CD4-positive, alpha-beta T cell treated with Interleukin-6 for 4 hours (primary cell): ENCODE measurements around the gene PLPPR1.
"Not testable (repeated sequence)": the region's sequence is repeated elsewhere in the genome, so short reads cannot be mapped to it uniquely, and the experiment has no call there.

ENCODE experiments used
- DNase-seq: peaks from one replicate; pipeline ENCODE4 v3.0.0-alpha.2; 2020; ENCODE audit warnings: mixed read lengths

PLPPR1 gene

DNA sequence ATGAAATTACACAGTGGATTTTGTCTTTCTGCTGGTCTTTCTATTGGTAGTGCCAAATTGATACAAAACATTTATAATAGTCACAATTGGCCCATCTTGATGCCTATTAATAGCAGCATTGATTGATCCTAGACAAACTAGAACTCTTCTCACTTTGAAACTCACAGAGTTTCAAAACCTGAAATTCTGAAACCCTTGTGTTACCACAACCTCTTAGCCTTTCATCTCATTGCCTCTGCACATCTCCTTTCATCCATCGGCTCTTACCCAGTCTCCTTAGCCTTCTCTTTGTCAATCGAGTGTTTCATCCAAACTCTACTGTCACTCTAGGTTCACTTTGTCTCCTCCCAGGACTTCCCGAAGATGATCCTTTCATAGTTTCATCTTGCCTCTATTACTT lies 22.1 kb downstream of the PLPPR1 start:
- DNase-seq, result no peak

GRCh38 chr9:101054657-101055056 lies 26.1 kb downstream of the PLPPR1 start:
- no peak for DNase-seq

DNA sequence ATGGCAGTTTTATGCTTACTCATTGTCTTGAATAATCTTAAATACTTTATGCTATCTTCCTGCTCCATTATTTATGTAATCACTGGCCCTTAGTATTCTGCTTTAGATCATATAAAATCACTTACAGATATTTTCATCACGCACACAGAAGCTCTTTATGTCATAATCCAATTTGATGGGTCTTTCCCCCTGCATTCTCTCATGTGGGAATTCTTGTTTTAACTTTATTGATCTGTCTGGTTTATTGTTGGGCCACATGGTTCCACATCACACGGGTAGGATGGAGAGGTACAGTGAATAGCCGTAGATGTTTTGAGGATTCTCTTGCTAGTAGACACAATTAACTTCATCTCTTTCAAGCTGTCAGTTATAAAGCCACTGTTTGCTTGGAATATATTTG lies 27.0 kb downstream of the PLPPR1 start:
- DNase-seq, result no peak

DNA sequence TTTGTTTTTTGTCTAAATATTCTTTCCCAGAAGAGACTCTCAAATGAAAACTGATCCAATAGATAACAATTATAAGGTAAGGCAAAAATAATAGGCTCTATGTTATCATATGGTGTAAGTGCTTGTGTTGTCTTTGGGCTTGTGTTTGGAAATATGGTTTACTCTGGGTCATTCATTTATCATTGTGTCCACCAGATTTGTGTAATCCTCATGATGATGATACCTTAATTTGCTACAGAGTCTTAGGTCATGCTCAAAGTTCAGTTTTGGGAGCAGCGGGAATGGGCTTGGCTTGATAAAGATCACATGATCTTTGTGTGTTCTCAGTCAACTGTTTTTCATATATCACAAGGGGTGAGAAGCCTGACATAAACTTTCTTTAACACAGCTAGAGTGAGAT lies 34.2 kb downstream of the PLPPR1 start:
- DNase-seq, result no peak

GRCh38 chr9:101063192-101063591 lies 34.7 kb downstream of the PLPPR1 start:
- DNase-seq, result no peak

GRCh38 chr9:101064206-101064605 lies 35.7 kb downstream of the PLPPR1 start:
- DNase-seq, result no peak

DNA sequence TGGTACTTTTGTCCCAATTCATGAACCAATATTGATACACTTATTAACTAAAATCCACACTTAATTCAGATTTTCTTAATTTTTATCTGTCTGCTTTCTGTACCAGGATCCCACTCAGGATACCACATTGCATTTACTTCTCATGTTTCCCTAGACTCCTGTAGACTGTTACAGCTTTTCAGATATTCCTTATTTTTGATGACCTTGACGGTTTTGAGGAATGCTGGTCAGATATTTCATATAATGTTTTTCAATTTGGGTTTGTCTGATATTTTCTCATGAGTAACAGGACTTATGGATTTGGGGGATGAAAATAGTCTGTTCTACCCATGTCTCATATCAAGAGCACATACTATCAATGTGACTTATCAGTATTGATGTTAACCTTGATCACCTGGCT lies 37.4 kb downstream of the PLPPR1 start:
- no peak for DNase-seq

GRCh38 chr9:101068696-101069095 lies 40.2 kb downstream of the PLPPR1 start:
- DNase-seq, result no peak

DNA sequence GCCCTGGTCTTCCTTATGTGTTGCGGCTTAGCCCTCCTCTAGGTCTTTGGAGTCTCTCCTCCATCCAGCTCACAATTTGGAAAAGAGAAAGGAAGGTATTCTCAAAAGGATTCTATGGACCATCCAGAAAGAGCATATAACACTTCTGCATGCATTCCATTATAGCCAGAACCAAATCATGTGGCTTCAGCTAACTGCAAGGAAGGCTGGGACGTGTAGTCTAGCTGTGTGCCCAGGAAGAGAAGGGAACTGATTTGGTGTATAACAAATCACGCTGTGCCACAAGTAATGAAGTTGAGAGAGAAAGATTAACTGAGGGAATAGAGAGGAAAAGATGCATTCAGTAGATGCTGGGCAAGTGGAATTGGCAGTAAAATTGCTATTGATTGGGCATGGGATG lies 43.7 kb downstream of the PLPPR1 start:
- DNase-seq, result no peak

DNA sequence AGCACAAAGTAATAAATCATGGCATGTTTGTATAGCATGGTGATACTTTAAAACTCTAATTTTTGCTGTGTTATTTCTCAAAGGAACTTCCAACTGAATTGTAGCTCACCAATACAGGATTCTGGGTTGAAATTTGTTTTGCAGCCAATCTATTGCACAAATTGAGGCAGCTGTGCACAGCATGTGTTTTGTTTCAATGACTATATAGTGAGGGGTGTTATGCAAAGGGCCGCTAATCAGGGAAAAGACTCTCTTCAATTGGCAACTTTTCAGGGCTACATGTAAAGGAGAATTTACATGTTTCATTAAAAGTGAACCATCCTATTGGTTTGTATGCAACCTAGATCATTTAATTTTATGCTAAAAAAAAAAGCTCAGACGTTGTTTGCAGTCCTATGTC lies 44.6 kb downstream of the PLPPR1 start:
- no peak for DNase-seq

DNA sequence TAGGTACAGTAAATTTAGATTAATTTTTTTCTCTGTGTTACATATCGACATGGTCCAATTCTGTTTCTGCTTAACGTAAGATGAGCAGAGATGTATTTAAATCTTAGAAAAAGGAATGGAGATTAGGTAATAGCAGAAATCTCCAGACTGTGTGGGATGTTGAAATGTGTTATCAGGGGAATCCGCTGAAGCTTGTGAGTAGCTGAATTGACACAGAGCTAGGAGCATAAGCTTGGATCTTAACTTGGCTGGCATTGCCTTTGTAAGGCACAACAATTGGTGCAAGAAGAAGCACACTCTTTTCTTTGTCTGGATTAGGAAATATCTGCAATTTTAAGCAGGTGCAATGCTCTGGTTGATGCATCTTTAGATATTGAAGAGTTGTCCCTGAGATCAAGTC lies 53.1 kb downstream of the PLPPR1 start:
- DNase-seq, result no peak

DNA sequence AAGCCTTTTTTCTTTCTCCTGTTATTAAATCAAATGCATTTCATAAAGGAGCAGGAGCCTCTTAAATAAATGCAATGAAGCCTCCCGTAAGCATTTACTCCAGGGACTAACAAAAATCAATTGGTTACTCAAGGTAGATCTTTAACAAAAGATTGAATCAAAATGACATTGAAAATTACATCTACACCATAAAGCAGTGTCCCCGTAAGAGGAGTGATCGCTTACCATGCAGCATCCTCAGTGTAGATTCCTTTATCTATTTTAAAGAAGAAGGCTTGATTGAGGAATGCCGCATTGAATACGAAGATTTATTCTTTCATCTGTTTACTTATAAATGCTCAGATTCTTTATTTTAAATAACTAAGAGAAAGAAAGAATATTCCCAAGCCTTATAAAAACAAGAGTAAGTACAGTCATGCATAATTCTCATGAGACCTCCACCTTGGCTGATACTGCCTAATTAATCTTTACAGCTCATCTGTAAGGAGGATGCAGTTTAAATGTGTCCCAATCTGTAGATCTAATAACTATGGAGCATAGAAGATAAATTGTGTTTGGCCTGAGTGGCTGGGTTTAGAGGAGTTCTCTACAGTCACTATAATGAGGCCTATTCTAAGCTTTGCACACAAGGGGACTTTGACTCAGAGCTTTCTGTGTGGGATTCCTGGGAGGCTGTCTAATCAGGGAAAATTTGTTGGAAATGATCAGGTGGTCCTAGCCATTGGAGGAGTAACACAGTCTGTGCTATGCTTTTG lies 55.1 kb downstream of the PLPPR1 start:
- DNase-seq, result no peak

DNA sequence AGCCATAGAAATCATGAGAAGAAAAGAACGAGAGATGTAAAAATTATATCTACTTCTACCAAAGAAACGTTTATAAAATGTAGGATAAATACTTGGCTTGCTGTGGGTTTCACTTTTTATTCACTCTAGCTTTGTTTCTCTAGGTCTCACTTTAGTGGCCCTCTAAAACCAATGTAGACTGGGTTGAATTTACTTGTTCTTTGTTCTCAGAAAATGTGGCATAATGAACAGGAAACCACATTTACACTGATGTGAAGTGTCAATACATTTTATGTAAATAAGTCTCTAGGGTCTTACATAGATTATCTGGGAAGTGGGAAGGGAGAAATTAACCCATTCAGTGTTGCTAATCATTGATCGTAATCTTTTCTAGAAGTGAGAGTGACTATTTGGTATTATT lies 58.9 kb downstream of the PLPPR1 start:
- DNase-seq, result no peak

DNA sequence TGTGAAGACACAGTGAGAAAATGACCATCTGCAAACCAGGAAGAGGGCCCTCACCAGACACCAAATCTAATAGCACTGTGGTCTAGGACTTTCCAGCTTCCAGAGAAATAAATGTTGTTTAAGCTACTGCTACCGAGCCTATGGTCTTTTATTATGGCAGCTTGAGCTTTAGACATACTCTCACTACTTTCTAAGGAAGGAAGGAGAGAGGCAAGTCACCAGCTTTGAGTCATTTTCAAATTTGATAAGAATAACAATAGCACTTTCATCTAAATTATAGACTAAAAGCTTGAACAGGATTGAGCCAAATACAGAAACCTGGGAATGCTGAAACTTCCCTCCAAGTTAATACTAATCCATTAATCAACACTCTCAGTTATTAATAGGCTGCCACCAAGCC lies 64.4 kb downstream of the PLPPR1 start:
- DNase-seq, result no peak

- no peak for DNase-seq
Measured at GRCh38 chr9:101093620-101094019, 65.1 kb downstream of the PLPPR1 start.

DNA sequence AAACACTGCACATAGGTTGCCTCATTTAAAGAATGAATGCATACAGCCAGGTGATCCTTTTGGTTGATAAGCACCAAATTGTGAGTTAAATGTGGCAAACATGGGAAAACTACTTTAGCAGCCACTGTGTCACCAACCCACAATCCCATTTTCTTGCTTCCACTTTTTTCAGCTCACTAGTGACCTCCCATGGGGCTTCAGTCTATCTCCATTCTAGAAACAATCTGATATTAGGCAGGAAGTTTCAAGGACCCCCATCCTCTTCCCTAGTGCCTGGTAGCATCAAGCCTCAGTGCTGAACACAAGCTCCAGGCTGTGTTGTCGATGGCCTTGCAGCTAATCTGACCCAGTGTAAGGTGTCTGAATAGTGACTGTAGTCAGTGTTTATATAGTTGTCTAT lies 66.2 kb downstream of the PLPPR1 start:
- no peak for DNase-seq

DNA sequence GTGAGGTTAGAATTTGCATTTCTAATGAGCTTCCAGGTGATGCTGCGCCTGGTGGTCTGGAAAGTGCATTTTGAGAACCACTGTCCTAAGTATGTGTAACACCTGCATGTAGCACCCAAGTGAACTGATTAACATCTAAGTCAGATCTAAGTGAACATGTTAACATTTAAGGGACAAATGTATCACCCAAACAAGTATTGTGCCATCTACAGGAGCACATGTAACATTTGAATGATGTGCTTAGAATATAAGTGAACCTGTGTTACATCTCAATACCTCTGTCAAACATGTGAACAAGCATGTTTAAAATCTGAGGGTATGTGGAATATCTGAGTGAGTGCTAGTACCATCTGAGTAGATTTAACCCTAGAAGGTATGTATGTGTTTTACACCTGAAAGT lies 68.7 kb downstream of the PLPPR1 start:
- no peak for DNase-seq

GRCh38 chr9:101098392-101098791 lies 69.9 kb downstream of the PLPPR1 start:
- no peak for DNase-seq

DNA sequence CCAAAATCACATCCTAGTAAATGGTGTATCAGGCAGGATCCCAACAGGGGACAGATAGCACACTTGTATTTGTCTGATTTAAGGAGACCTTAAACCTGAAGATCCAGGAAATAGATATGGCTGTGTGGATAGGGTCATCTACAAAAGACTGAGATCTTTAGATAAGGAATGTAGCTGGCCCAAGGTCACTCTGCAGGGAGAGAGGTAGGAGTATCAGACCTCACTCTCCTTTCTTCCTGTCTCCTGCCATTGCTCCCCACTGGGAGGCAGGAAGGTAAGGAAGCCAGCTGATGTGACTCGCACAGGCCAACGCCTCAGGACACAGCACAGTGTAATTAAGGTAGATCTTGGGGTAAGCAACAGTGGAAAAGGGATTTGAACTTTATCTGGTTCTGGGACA lies 85.8 kb downstream of the PLPPR1 start:
- no peak for DNase-seq

GRCh38 chr9:101115102-101115501 lies 86.6 kb downstream of the PLPPR1 start:
- DNase-seq, result no peak

DNA sequence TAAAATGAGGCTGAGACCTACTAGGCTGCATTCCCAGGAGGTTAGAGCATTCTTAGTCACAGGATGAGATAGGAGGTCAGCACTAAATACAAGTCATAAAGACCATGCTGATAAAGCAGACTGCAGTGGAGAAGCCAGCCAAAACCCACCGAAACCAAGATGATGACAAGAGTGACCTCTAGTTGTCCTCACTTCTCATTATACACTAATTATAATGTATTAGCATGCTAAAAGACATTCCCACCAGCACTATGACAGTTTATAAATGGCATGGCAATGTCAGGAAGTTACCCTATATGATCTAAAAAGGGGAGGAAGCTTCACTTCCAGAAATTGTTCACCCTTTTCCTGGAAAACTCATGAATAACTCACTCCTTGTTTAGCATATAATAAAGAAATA lies 88.6 kb downstream of the PLPPR1 start:
- no peak for DNase-seq

- peak; percentile 1 for DNase-seq
Measured at GRCh38 chr9:101119206-101119819, 90.8 kb downstream of the PLPPR1 start.

DNA sequence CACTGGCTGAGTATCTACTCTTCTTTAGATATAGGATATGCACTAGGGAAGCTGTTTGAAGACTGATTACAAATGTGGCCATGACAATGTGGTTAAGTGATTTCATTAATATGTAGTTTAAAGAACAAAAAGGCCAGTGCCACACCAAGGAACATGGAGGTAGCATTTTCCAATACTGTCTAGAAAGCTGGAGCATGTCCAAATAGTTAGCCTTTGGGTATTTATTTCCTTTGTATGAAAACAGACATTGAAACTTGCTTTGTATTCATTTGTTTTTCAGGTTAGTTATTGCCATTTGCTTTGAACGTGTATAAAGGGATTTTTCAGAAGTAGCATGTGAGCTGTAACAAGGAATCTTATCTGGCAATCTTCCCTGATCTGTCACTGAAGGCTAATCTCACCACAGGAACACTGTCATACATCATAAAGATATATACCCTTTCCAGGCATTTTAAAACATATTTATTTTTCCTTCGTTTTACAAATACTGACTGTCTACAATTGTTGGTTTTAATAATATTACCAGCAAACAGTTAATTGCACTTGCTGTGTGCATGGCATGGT lies 93.4 kb downstream of the PLPPR1 start:
- DNase-seq, result no peak

DNA sequence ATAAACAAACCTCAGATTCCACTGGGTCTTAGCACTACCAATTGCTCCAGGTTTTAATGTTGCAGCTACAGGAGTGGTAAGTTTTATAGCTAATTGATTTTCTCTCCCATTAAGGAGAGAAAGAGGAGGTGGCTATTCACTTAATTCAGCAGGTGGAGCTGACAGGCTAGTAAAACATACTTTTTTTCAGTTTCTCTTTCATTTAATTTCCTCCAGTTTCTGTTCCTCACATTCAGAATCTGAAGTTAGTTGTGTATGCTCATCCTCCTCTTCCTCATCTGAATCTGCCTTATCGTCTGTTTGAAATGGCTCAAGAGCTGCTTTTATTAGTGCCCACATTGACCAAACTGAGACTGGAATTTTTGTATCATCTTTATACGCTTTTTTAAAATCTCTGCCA lies 98.0 kb downstream of the PLPPR1 start:
- DNase-seq, result no peak

- DNase-seq, result not testable (repeated sequence)
Measured at GRCh38 chr9:101127369-101127768, 98.8 kb downstream of the PLPPR1 start.
